Nephron progenitor cell (in vitro differentiated cells): Measurements from ENCODE around the gene TIAM2.
A peak's percentile ranks its signal among the peaks of the same experiment; 100 is the strongest.

ENCODE experiments used
- DNase-seq: peaks from one replicate; pipeline ENCODE4 v3.0.0; 2021
- H3K27ac Mint-ChIP-seq: 2 replicates; pipeline ENCODE4 v1.8.0; 2021; ENCODE audit warnings: mild to moderate bottlenecking, moderate library complexity, mixed read lengths
- H3K27me3 Mint-ChIP-seq: 2 replicates; pipeline ENCODE4 v1.8.0; 2021; ENCODE audit warnings: mild to moderate bottlenecking, low read depth, mixed read lengths; ENCODE audit not compliant: poor library complexity
- H3K36me3 Mint-ChIP-seq: 2 replicates; pipeline ENCODE4 v1.8.0; 2021; ENCODE audit warnings: low read depth, mixed read lengths
- H3K4me1 Mint-ChIP-seq: 2 replicates; pipeline ENCODE4 v1.8.0; 2021; ENCODE audit warnings: mixed read lengths
- H3K4me3 Mint-ChIP-seq: 2 replicates; pipeline ENCODE4 v1.8.0; 2021; ENCODE audit warnings: mild to moderate bottlenecking, moderate library complexity, mixed read lengths
- H3K9me3 Mint-ChIP-seq: 2 replicates; pipeline ENCODE4 v1.8.0; 2021; ENCODE audit warnings: mild to moderate bottlenecking, moderate library complexity, mixed read lengths
- TF ChIP-seq, protein P1 (sequence below): fragments of 200-600 bp; sonication (generic); IDR thresholded peaks from 2 replicates; pipeline ENCODE4 v1.5.0; 2021; ENCODE audit warnings: antibody characterized with exemption

TIAM2 gene

DNA sequence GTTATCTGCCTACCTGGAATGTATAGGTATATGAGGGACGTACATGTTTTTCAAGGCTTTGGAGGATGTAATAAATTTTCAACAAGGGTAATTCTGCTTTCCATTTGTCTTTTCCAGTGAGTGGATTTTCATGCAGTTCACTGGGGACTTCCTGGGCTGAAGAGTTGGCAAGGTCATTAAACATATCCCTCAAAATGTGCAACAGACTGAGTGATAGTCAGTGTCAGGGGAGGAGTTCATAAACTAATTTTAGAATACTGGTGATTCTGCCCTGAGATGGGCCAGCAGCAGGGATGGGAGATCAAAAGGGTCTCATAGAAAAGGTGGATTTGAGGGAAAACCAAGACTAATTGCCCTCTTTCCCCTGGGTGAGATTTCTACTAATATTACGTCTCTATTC is 146.4 kb downstream of the TIAM2 start:
- H3K36me3 Mint-ChIP-seq = no peaks in the 10 kb centered on the region
- H3K9me3 Mint-ChIP-seq = no peaks in the 10 kb centered on the region
- H3K27me3 Mint-ChIP-seq = no peaks in the 10 kb centered on the region
- TF ChIP-seq, protein P1, sequence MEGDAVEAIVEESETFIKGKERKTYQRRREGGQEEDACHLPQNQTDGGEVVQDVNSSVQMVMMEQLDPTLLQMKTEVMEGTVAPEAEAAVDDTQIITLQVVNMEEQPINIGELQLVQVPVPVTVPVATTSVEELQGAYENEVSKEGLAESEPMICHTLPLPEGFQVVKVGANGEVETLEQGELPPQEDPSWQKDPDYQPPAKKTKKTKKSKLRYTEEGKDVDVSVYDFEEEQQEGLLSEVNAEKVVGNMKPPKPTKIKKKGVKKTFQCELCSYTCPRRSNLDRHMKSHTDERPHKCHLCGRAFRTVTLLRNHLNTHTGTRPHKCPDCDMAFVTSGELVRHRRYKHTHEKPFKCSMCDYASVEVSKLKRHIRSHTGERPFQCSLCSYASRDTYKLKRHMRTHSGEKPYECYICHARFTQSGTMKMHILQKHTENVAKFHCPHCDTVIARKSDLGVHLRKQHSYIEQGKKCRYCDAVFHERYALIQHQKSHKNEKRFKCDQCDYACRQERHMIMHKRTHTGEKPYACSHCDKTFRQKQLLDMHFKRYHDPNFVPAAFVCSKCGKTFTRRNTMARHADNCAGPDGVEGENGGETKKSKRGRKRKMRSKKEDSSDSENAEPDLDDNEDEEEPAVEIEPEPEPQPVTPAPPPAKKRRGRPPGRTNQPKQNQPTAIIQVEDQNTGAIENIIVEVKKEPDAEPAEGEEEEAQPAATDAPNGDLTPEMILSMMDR = no peak
- H3K4me3 Mint-ChIP-seq = peak overlapping the region; percentile 6
- H3K27ac Mint-ChIP-seq = no peak overlapping the region
- DNase-seq = no peak
- peaks cover 55% of the 10 kb centered on the region for H3K4me1 Mint-ChIP-seq

DNA sequence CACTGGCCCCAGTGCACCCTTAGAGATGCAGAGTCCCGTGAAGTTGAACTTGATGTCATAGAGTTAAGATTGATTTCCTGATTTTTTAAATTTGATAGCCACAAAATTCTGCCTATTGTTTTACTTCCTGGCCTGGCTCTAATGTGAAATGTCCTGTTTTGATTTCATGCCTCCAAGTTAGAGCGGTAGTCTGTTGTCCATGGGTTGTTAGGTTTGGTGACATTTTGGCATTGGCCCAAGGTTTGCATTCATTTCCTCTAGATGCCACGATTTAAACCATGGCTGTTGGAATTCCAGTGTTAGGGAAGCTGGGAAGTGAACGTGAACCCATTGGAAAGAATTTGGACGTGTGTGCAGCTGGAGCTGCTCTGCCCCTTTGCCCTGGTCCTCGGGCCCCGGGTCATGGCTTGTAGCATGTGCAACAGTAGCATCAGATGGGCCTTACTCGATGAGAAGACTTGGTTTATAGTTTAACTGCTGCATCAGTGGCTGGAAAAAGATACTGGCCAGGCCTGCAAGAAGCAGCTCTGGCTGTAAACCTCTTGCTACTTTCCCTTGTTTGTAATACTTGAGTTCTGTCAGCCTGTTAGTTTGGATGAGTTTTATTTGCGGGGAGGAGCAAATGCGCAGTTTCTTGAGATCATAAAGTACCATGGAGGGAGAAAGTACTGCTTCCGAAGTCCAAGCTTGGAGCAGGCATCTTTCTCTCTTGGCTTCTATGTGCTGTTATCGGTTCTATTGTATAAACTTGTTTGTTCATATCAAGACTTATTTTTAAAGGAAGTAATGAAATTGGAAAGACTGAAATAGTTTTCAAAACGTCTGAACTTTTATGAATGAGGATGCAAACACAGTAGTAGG is 147.3 kb downstream of the TIAM2 start:
- Mint-ChIP-seq H3K36me3 (no peaks in the 10 kb centered on the region), H3K9me3 (no peaks in the 10 kb centered on the region), H3K27me3 (no peaks in the 10 kb centered on the region), H3K27ac (no peak overlapping the region), H3K4me1 (peaks cover 55% of the 10 kb centered on the region), H3K4me3 (peak overlapping the region; percentile 2)
- no peak for DNase-seq
- TF ChIP-seq, protein P1 = no peak

DNA sequence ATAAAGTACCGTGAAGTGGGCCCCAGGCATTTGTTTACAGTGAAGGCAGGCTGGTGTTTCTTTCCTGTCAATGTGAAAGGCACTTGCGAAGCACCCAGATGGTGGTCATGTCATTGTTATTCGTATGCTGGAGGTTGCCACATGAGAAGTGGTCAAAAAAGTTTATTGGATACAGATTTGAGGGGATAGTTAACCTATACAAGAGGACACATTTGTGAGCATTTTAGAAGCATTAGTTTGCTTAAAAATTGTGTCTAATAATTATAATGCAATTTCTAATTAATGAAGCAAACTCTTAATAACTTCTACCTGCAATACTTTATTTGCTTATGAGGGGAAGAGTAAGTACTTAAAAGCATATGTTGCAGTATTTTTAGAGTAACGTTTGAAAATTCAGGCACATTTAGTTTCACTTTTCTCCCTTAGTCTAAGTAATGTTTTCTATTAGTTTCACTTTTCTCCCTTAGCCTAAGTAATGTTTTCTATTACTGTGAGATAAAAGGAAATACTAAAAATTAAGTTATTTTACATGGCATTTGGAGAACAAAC is 148.0 kb downstream of the TIAM2 start:
- Mint-ChIP-seq H3K9me3 (no peaks in the 10 kb centered on the region), H3K27ac (no peak overlapping the region), H3K36me3 (no peaks in the 10 kb centered on the region), H3K27me3 (no peaks in the 10 kb centered on the region), H3K4me1 (peaks cover 55% of the 10 kb centered on the region), H3K4me3 (no peak overlapping the region)
- TF ChIP-seq, protein P1 = no peak
- DNase-seq = no peak

DNA sequence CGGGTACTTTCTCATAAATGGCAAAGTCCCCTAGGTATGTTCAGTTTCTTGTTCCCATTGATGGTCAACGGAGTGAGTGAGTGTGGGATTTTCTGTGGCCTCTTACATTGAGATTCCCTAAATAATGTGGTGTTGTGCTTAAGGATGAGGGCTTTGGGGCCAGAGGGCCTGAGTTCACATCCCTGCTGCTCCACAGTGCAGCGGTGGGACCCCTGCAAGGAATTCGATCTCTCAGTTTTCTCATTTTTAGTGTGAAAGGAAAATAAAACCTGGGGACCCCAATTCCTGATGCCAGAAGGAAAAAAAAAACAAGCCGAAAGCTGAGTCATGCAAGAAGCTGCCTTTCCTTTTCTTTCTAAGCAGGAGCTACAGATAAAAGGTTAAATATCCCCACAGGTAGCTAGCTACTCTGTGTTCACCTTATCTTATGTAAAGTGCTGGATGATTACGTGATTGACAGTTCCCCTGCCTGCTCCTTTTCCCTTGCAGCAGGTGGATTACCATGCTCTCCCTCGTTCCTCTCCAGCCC is 148.5 kb downstream of the TIAM2 start:
- Mint-ChIP-seq H3K36me3 (no peaks in the 10 kb centered on the region), H3K27ac (no peak overlapping the region), H3K27me3 (no peaks in the 10 kb centered on the region), H3K4me1 (peaks cover 55% of the 10 kb centered on the region), H3K9me3 (no peaks in the 10 kb centered on the region), H3K4me3 (no peak overlapping the region)
- TF ChIP-seq, protein P1 = no peak
- no peak for DNase-seq

DNA sequence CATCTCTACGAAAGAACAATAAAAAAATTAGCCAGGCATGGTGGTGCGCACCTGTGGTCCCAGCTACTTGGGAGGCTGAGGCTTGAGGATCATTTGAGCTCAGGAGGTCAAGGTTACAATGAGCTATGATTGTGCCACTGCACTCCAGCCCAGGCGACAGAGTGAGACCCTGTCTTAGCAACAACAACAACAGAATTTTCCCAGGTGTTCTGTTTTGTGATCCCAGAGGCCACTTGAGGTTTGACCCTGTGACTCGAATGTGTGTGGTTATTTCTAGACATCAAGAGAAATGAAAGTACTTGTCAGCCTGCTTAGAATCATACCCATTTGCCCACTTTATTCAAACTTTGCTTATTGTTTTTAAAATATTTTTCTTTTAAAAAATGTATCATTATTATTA is 151.1 kb downstream of the TIAM2 start:
- no peak overlapping the region for H3K27ac Mint-ChIP-seq
- H3K9me3 Mint-ChIP-seq = no peaks in the 10 kb centered on the region
- H3K27me3 Mint-ChIP-seq = no peaks in the 10 kb centered on the region
- TF ChIP-seq, protein P1 = no peak
- no peak for DNase-seq
- peaks cover 34% of the 10 kb centered on the region for H3K4me1 Mint-ChIP-seq
- H3K4me3 Mint-ChIP-seq = no peak overlapping the region
- no peaks in the 10 kb centered on the region for H3K36me3 Mint-ChIP-seq
